DMS114 treated with DMSO at 0.1 percent for 48 hours (cell line): Measurements from ENCODE around the gene DRC3.
"Not testable (repeated sequence)": the region's sequence is repeated elsewhere in the genome, so short reads cannot be mapped to it uniquely, and the experiment has no call there.

Source experiments
- DNase-seq: peaks from one replicate; lab custom pipeline; 2025; ENCODE audit not compliant: unreplicated experiment; lab: John Stamatoyannopoulos, UW

The DRC3 gene

GRCh38 chr17:17990282-17990681 is 17.6 kb downstream of the DRC3 start:
- DNase-seq = no peak

- no peak for DNase-seq
Measured at GRCh38 chr17:17993366-17993765, 20.7 kb downstream of the DRC3 start.

GRCh38 chr17:17993852-17994251 is 21.2 kb downstream of the DRC3 start:
- no peak for DNase-seq

- DNase-seq = no peak
Measured at GRCh38 chr17:17994271-17995069, 21.8 kb downstream of the DRC3 start.

- not testable (repeated sequence) for DNase-seq
Measured at GRCh38 chr17:17995887-17996286, 23.2 kb downstream of the DRC3 start.

- no peak for DNase-seq
Measured at GRCh38 chr17:17998934-17999333, 26.3 kb downstream of the DRC3 start.

GRCh38 chr17:17999364-18000029 is 26.8 kb downstream of the DRC3 start:
- no peak for DNase-seq

GRCh38 chr17:18000030-18000408 is 27.4 kb downstream of the DRC3 start:
- DNase-seq = no peak

- no peak for DNase-seq
Measured at GRCh38 chr17:18002171-18002570, 29.5 kb downstream of the DRC3 start.

- no peak for DNase-seq
Measured at GRCh38 chr17:18004345-18004744, 31.7 kb downstream of the DRC3 start.

GRCh38 chr17:18004884-18005305 is 32.2 kb downstream of the DRC3 start:
- DNase-seq = no peak

- no peak for DNase-seq
Measured at GRCh38 chr17:18005496-18005895, 32.8 kb downstream of the DRC3 start.

GRCh38 chr17:18006495-18007239 is 34.0 kb downstream of the DRC3 start:
- no peak for DNase-seq

- no peak for DNase-seq
Measured at GRCh38 chr17:18008496-18009268, 36.0 kb downstream of the DRC3 start.

GRCh38 chr17:18009609-18010420 is 37.2 kb downstream of the DRC3 start:
- no peak for DNase-seq

- DNase-seq = no peak
Measured at GRCh38 chr17:18011286-18011685, 38.6 kb downstream of the DRC3 start.

- no peak for DNase-seq
Measured at GRCh38 chr17:18014006-18014405, 41.3 kb downstream of the DRC3 start.

GRCh38 chr17:18015593-18015992 is 42.9 kb downstream of the DRC3 start:
- no peak for DNase-seq

GRCh38 chr17:18016426-18016825 is 43.8 kb downstream of the DRC3 start:
- DNase-seq = no peak

GRCh38 chr17:18017958-18018357 is 45.3 kb downstream of the DRC3 start:
- no peak for DNase-seq
